ENCODE measurements around the gene MNX1.

Gene MNX1

GRCh38 chr7:157003445-157003755 lies 7.1 kb downstream of the MNX1 start:
- H3K4me3 ChIP-seq (ENCODE audit: low read depth in 1 of 2, low read length in 2 of 2) = no peak overlapping the region
- no peaks in the 10 kb centered on the region for H3K36me3 ChIP-seq (ENCODE audit: control insufficient read depth in 1 of 2, insufficient read depth in 2 of 2, low read length in 2 of 2)
- H3K27ac ChIP-seq (ENCODE audit: low read depth, low read length) = no peak overlapping the region
- H3K9me3 ChIP-seq (ENCODE audit: control insufficient read depth in 1 of 2, low read length in 2 of 2) = no peaks in the 10 kb centered on the region
- no peak overlapping the region for H3K9ac ChIP-seq (ENCODE audit: low read depth in 1 of 2, low read length in 2 of 2)
- H3K27me3 ChIP-seq (ENCODE audit: control insufficient read depth in 1 of 2, insufficient read depth in 2 of 2, low read length in 2 of 2) = peaks cover 19 to 20% of the 10 kb centered on the region in 2 donors
- H3K4me1 ChIP-seq (ENCODE audit: control insufficient read depth in 1 of 2, insufficient read depth in 2 of 2, low read length in 2 of 2) = peaks cover 31 to 50% of the 10 kb centered on the region in 2 donors

DNA sequence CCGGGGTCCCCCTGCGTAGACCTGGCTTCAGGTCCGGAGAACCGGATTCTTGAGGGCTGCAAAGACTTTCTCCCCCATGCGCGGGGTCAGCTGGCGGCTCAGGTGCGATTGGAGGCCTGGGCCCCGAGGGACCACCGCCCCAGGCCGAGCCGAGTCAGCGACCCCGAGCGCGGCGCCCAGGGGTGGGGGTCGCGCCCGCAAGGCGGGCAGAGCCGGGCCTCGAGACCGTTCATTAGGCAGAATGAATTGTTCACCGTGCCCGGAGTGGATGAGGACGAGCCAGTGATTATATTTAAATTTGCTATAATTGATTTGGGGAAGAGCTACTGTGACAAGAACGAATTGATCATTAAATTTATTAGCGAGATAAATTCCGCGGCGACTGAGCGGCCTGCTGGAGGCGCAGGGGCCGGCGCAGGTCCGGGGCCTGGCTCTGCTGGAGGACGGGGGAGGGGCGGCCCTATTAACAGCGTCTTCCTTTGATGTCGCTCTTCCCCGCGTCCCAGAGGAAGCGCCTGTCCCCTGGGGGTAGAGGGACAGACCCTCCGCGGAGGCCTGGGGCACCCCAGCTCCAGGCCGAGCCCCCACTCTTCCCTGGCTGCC lies 7.5 kb downstream of the MNX1 start:
- Histone ChIP-seq H3K27ac (ENCODE audit: low read depth, low read length) (no peak overlapping the region), H3K4me3 (ENCODE audit: low read depth in 1 of 2, low read length in 2 of 2) (no peak overlapping the region), H3K9me3 (ENCODE audit: control insufficient read depth in 1 of 2, low read length in 2 of 2) (no peaks in the 10 kb centered on the region), H3K36me3 (ENCODE audit: control insufficient read depth in 1 of 2, insufficient read depth in 2 of 2, low read length in 2 of 2) (no peaks in the 10 kb centered on the region), H3K27me3 (ENCODE audit: control insufficient read depth in 1 of 2, insufficient read depth in 2 of 2, low read length in 2 of 2) (peaks cover 20 to 21% of the 10 kb centered on the region in 2 donors), H3K9ac (ENCODE audit: low read depth in 1 of 2, low read length in 2 of 2) (no peak overlapping the region), H3K4me1 (ENCODE audit: control insufficient read depth in 1 of 2, insufficient read depth in 2 of 2, low read length in 2 of 2) (peaks cover 30 to 50% of the 10 kb centered on the region in 2 donors)

- H3K9ac ChIP-seq (ENCODE audit: low read depth in 1 of 2, low read length in 2 of 2) = no peak overlapping the region
- H3K27me3 ChIP-seq (ENCODE audit: control insufficient read depth in 1 of 2, insufficient read depth in 2 of 2, low read length in 2 of 2) = peaks cover 20 to 21% of the 10 kb centered on the region in 2 donors
- no peak overlapping the region for H3K27ac ChIP-seq (ENCODE audit: low read depth, low read length)
- peaks cover 23 to 44% of the 10 kb centered on the region in 2 donors for H3K4me1 ChIP-seq (ENCODE audit: control insufficient read depth in 1 of 2, insufficient read depth in 2 of 2, low read length in 2 of 2)
- H3K36me3 ChIP-seq (ENCODE audit: control insufficient read depth in 1 of 2, insufficient read depth in 2 of 2, low read length in 2 of 2) = no peaks in the 10 kb centered on the region
- no peak overlapping the region for H3K4me3 ChIP-seq (ENCODE audit: low read depth in 1 of 2, low read length in 2 of 2)
- H3K9me3 ChIP-seq (ENCODE audit: control insufficient read depth in 1 of 2, low read length in 2 of 2) = no peaks in the 10 kb centered on the region
Measured at GRCh38 chr7:157001920-157002818, 8.3 kb downstream of the MNX1 start.

DNA sequence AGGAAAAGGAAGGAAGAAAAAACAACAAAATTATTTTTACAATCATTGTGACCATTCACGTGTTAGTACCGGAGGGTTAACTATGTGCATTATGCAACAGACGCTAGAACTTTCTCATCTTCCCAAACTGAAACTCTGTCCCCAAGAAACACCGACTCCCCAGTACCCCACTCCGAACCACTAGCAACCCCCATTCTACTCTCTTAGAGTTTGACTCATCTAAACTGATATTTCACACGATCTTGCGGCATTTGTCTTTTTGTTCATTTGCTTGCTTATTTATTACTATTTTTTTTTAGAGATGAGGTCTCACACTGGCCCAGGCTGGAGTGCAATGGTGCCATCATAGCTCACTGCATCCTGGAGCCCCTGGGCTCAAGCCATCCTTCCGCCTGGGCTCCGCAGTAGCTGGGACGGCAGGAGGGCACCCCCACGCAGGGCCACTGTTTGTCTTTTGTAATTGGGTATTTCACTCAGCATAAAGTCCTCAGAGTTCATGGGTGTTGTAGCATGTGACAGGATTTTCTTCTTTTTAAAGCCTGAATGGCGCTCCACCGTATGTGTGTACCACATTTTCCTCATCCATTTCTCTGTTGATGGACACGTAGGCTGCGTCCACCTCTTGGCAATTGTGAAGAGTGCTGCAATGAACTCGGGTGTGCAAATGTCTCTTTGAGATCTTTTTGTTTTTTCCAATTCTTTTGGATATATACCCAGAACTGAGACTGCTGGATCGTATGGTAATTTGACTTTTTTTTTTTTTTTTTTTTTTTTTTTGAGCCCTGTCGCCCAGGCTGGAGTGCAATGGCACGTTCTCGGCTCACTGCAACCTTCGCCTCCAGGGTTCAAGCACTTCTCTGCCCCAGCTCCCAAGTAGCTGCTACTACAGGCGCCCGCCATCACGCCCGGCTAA lies 9.5 kb downstream of the MNX1 start:
- H3K27ac ChIP-seq (ENCODE audit: low read depth, low read length) = no peak overlapping the region
- peak overlapping the region; percentile 50 for H3K4me3 ChIP-seq (ENCODE audit: low read depth in 1 of 2, low read length in 2 of 2)
- no peak overlapping the region for H3K9ac ChIP-seq (ENCODE audit: low read depth in 1 of 2, low read length in 2 of 2)
- peaks cover 13 to 38% of the 10 kb centered on the region in 2 donors for H3K4me1 ChIP-seq (ENCODE audit: control insufficient read depth in 1 of 2, insufficient read depth in 2 of 2, low read length in 2 of 2)
- H3K36me3 ChIP-seq (ENCODE audit: control insufficient read depth in 1 of 2, insufficient read depth in 2 of 2, low read length in 2 of 2) = no peaks in the 10 kb centered on the region
- peaks cover 20 to 21% of the 10 kb centered on the region in 2 donors for H3K27me3 ChIP-seq (ENCODE audit: control insufficient read depth in 1 of 2, insufficient read depth in 2 of 2, low read length in 2 of 2)
- no peaks in the 10 kb centered on the region for H3K9me3 ChIP-seq (ENCODE audit: control insufficient read depth in 1 of 2, low read length in 2 of 2)

- Histone ChIP-seq H3K27me3 (ENCODE audit: control insufficient read depth in 1 of 2, insufficient read depth in 2 of 2, low read length in 2 of 2) (peaks cover 20 to 21% of the 10 kb centered on the region in 2 donors), H3K9me3 (ENCODE audit: control insufficient read depth in 1 of 2, low read length in 2 of 2) (no peaks in the 10 kb centered on the region), H3K4me3 (ENCODE audit: low read depth in 1 of 2, low read length in 2 of 2) (peak overlapping the region; percentile 50 to 70), H3K27ac (ENCODE audit: low read depth, low read length) (no peak overlapping the region), H3K4me1 (ENCODE audit: control insufficient read depth in 1 of 2, insufficient read depth in 2 of 2, low read length in 2 of 2) (peaks cover 10 to 34% of the 10 kb centered on the region in 2 donors), H3K36me3 (ENCODE audit: control insufficient read depth in 1 of 2, insufficient read depth in 2 of 2, low read length in 2 of 2) (no peaks in the 10 kb centered on the region), H3K9ac (ENCODE audit: low read depth in 1 of 2, low read length in 2 of 2) (peak overlapping the region; percentile 47 to 61)
Measured at GRCh38 chr7:156999958-157000726, 10.3 kb downstream of the MNX1 start.

DNA sequence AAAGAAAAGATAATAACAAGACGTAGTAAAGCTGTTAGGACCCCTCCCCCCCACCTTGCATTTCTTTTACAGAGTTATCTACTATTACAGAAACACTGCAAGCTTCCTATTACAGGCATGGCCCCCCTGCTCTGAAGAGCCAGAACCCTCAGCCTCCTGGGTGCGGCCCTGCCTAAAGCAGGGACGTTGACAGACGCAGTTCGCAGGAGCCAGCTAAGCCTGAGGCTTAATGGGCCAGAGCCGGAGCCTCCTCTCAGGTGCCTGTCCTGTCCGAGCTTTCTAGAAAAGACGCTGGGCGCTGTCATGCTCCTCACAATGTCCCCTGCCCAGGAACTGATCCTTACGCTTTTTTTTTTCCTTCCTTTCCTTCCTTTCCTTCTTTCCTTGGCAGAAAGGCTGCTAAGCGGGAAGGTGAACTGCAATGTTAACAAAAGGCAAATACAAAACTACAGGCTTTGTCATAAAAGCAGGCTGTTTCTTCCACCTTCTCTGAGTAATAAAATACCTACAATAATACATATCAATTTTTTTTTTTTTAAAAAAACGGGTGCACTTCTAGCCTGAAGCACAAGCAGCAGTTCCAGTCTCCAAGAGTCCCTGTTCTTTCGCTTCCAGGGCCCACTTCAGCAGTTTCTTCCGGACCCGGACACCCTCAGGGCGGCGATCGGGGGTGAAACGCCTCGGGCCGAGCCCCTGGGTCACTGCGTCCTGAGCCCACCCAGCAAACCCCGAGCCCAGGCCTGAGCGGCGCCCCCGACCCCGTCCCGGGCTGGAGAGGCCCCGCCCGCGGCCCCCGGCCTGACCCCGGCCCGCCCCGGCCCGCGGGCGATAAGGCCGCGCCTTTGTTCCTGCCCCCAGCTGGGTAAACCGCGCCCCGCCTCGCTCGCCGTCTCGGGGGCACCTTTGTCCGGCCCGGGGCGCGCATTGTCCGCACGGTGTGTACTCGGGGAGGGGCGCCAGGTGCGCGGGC lies 11.2 kb downstream of the MNX1 start:
- H3K27me3 ChIP-seq (ENCODE audit: control insufficient read depth in 1 of 2, insufficient read depth in 2 of 2, low read length in 2 of 2) = peaks cover 15 to 18% of the 10 kb centered on the region in 2 donors
- peak overlapping the region; percentile 25 to 38 for H3K9ac ChIP-seq (ENCODE audit: low read depth in 1 of 2, low read length in 2 of 2)
- no peak overlapping the region for H3K27ac ChIP-seq (ENCODE audit: low read depth, low read length)
- H3K36me3 ChIP-seq (ENCODE audit: control insufficient read depth in 1 of 2, insufficient read depth in 2 of 2, low read length in 2 of 2) = no peaks in the 10 kb centered on the region
- no peaks in the 10 kb centered on the region for H3K9me3 ChIP-seq (ENCODE audit: control insufficient read depth in 1 of 2, low read length in 2 of 2)
- peak overlapping the region; percentile 52 to 59 for H3K4me3 ChIP-seq (ENCODE audit: low read depth in 1 of 2, low read length in 2 of 2)
- peaks cover 10 to 30% of the 10 kb centered on the region in 2 donors for H3K4me1 ChIP-seq (ENCODE audit: control insufficient read depth in 1 of 2, insufficient read depth in 2 of 2, low read length in 2 of 2)

GRCh38 chr7:156994417-156994816 lies 16.0 kb downstream of the MNX1 start:
- H3K27me3 ChIP-seq (ENCODE audit: control insufficient read depth in 1 of 2, insufficient read depth in 2 of 2, low read length in 2 of 2) = peaks cover 0 to 4% of the 10 kb centered on the region in 2 donors

GRCh38 chr7:156993925-156994235 lies 16.6 kb downstream of the MNX1 start:
- H3K27me3 ChIP-seq (ENCODE audit: control insufficient read depth in 1 of 2, insufficient read depth in 2 of 2, low read length in 2 of 2) = peaks cover 0 to 4% of the 10 kb centered on the region in 2 donors
- no peaks in the 10 kb centered on the region for H3K36me3 ChIP-seq (ENCODE audit: control insufficient read depth in 1 of 2, insufficient read depth in 2 of 2, low read length in 2 of 2)
- H3K27ac ChIP-seq (ENCODE audit: low read depth, low read length) = no peak overlapping the region
- H3K4me3 ChIP-seq (ENCODE audit: low read depth in 1 of 2, low read length in 2 of 2) = peak overlapping the region in 1 of 2 donors; percentile 17
- peaks cover 4 to 13% of the 10 kb centered on the region in 2 donors for H3K4me1 ChIP-seq (ENCODE audit: control insufficient read depth in 1 of 2, insufficient read depth in 2 of 2, low read length in 2 of 2)
- H3K9ac ChIP-seq (ENCODE audit: low read depth in 1 of 2, low read length in 2 of 2) = no peak overlapping the region
- H3K9me3 ChIP-seq (ENCODE audit: control insufficient read depth in 1 of 2, low read length in 2 of 2) = no peaks in the 10 kb centered on the region

More at GRCh38 chr7:156994417-156994816, 16.0 kb downstream of the MNX1 start:
- H3K9me3 ChIP-seq (ENCODE audit: control insufficient read depth in 1 of 2, low read length in 2 of 2) = no peaks in the 10 kb centered on the region
- H3K9ac ChIP-seq (ENCODE audit: low read depth in 1 of 2, low read length in 2 of 2) = no peak overlapping the region
- H3K27ac ChIP-seq (ENCODE audit: low read depth, low read length) = no peak overlapping the region
- peaks cover 9 to 17% of the 10 kb centered on the region in 2 donors for H3K4me1 ChIP-seq (ENCODE audit: control insufficient read depth in 1 of 2, insufficient read depth in 2 of 2, low read length in 2 of 2)
- no peak overlapping the region for H3K4me3 ChIP-seq (ENCODE audit: low read depth in 1 of 2, low read length in 2 of 2)
- no peaks in the 10 kb centered on the region for H3K36me3 ChIP-seq (ENCODE audit: control insufficient read depth in 1 of 2, insufficient read depth in 2 of 2, low read length in 2 of 2)

Measured in duodenal mucosa (tissue), 2 donors.